Tibial artery (tissue), 4 donors: Measurements from ENCODE around the gene BROX.

ENCODE experiments used
- DNase-seq, 2 donors: peaks; one replicate each; pipeline ENCODE4 v3.0.0-alpha.2; 2019
- H3K27ac ChIP-seq, 2 donors: fragments of 200-600 bp; sonication (generic) in 1 of 2; 1 replicate in 1 of 2; 2 replicates in 1 of 2; pipeline ENCODE4 v1.5.1; 2018 to 2019; ENCODE audit warnings: mild to moderate bottlenecking in 1 of 2
- H3K27me3 ChIP-seq, 2 donors: fragments of 200-600 bp; sonication (generic) in 1 of 2; one replicate each; pipeline versions ENCODE4 v1.5.1 to v1.6.0; 2016 to 2019
- H3K36me3 ChIP-seq, 3 donors: fragments of 200-600 bp; sonication (generic) in 2 of 3; one replicate each; pipeline ENCODE4 v1.5.1; 2016 to 2019; ENCODE audit warnings: mild to moderate bottlenecking in 2 of 3
- H3K4me1 ChIP-seq, 4 donors: fragments of 200-600 bp; sonication (generic) in 2 of 4; 1 replicate in 3 of 4; 2 replicates in 1 of 4; pipeline ENCODE4 v1.5.1; 2016 to 2019
- H3K4me3 ChIP-seq, 2 donors: fragments of 200-600 bp; sonication (generic) in 1 of 2; 1 replicate in 1 of 2; 2 replicates in 1 of 2; pipeline ENCODE4 v1.5.1; 2018 to 2019; ENCODE audit warnings: mild to moderate bottlenecking in 2 of 2
- H3K9me3 ChIP-seq, 3 donors: fragments of 200-600 bp; sonication (generic) in 1 of 3; one replicate each; pipeline ENCODE4 v1.5.1; 2016 to 2019
- intact Hi-C: fragments of 100-400 bp; cut with DNase I; formaldehyde crosslinking; loops from one replicate; pipeline ENCODE4 v1.15.0; 2023; ENCODE audit warnings: low total_unique reads
- TF ChIP-seq, protein P1 (sequence below), 2 experiments: fragments of 200-600 bp in 1 of 2; fragments of 450-650 bp in 1 of 2; IDR thresholded peaks; one replicate each; pipeline ENCODE4 v1.5.1; 2017 to 2019; ENCODE audit warnings: antibody characterized with exemption in 2 of 2, mild to moderate bottlenecking in 1 of 2, moderate library complexity in 1 of 2

Gene BROX

DNA sequence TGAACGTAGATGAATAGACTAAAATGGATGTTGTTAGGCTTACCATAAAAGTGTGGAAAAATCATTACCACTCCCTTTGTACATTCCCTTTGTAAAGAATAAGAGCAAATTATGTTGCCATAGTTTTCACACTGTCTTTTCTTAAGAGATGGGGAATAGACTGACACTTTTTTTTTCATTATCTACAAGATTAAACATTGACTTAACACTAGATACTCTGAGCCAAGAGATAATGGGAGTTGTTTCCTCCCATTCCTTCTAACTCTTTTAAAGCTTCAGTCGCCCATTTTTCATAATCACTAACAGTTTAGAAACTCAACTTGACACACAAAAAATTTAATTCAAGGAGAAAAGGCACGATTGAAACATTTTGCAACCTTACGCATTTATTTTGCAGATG, 10.2 kb upstream of the BROX start:
- H3K4me1 ChIP-seq = peaks cover 0 to 4% (median 0%) of the 10 kb centered on the region in 4 donors
- H3K27me3 ChIP-seq = no peaks in the 10 kb centered on the region
- intact Hi-C loops = no loop called here
- no peak for DNase-seq
- H3K4me3 ChIP-seq = no peak overlapping the region
- peaks cover 0 to 36% (median 30%) of the 10 kb centered on the region in 3 donors for H3K36me3 ChIP-seq
- TF ChIP-seq, protein P1, sequence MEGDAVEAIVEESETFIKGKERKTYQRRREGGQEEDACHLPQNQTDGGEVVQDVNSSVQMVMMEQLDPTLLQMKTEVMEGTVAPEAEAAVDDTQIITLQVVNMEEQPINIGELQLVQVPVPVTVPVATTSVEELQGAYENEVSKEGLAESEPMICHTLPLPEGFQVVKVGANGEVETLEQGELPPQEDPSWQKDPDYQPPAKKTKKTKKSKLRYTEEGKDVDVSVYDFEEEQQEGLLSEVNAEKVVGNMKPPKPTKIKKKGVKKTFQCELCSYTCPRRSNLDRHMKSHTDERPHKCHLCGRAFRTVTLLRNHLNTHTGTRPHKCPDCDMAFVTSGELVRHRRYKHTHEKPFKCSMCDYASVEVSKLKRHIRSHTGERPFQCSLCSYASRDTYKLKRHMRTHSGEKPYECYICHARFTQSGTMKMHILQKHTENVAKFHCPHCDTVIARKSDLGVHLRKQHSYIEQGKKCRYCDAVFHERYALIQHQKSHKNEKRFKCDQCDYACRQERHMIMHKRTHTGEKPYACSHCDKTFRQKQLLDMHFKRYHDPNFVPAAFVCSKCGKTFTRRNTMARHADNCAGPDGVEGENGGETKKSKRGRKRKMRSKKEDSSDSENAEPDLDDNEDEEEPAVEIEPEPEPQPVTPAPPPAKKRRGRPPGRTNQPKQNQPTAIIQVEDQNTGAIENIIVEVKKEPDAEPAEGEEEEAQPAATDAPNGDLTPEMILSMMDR (IDR thresholded peaks at IDR 0.05) = no peak
- no peak overlapping the region for H3K27ac ChIP-seq
- H3K9me3 ChIP-seq = no peaks in the 10 kb centered on the region

- TF ChIP-seq, protein P1 (IDR thresholded peaks at IDR 0.05) = no peak
- peaks cover 0 to 5% (median 1%) of the 10 kb centered on the region in 4 donors for H3K4me1 ChIP-seq
- no peaks in the 10 kb centered on the region for H3K27me3 ChIP-seq
- H3K9me3 ChIP-seq = no peaks in the 10 kb centered on the region
- peaks cover 0 to 30% (median 28%) of the 10 kb centered on the region in 3 donors for H3K36me3 ChIP-seq
- no peak for DNase-seq
- intact Hi-C loops = no loop called here
- H3K27ac ChIP-seq = no peak overlapping the region
- H3K4me3 ChIP-seq = no peak overlapping the region
These were observed 8.1 kb upstream of the BROX start for GRCh38 chr1:222704260-222704659.

DNA sequence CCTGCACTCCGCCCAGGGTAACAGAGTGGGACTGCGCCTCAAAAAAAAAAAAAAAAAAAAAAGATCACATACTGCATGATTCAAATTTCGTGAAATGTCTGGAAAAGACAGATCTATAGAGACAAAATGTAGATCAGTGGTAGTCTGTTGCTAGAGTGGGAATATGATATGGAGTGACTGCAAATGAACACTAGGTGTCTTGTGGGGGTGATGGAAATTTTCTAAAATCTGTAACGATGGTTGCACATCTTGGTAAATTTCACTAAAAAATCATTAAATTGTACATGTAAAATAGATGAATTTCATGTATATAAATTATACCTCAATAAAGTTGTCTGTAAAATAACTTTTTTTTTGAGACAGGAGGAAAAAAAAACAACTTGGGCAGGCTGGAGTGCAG, 5.5 kb upstream of the BROX start:
- H3K27me3 ChIP-seq = no peaks in the 10 kb centered on the region
- intact Hi-C loops = no loop called here

DNA sequence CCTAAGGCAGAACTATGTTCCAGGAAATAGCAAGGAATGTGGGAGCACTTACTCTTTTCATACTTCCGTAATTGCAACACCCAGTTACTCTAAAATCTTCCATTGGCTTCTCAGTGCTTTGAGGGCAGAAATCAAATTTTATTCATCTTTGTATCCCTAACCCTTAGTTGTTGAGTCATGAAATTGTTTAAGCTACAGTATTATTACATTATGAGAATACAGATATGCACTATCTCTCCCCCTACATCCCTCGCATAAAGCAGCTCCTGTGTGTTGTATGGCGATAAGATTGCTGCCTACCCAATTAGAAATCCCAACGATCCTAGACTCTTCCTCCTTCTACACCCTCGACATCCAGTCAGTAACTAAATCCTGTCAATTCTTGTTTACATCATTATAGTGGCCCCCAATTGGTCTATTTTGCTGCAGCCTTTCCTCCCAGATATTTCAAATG, 2.6 kb upstream of the BROX start:
- no peak for DNase-seq
- intact Hi-C loops = loop anchor here (10.0 kb wide), 1 partner anchor 65 kb away; no protein-coding TSS in a partner anchor
- peaks cover 0 to 31% (median 20%) of the 10 kb centered on the region in 4 donors for H3K4me1 ChIP-seq
- H3K36me3 ChIP-seq = no peaks in the 10 kb centered on the region
- H3K4me3 ChIP-seq = no peak overlapping the region
- TF ChIP-seq, protein P1 (IDR thresholded peaks at IDR 0.05) = no peak
- H3K9me3 ChIP-seq = no peaks in the 10 kb centered on the region
- H3K27me3 ChIP-seq = no peaks in the 10 kb centered on the region
- H3K27ac ChIP-seq = no peak overlapping the region

More for the DNA sequence above, 5.5 kb upstream of the BROX start:
- TF ChIP-seq, protein P1 (IDR thresholded peaks at IDR 0.05) = no peak
- Histone ChIP-seq H3K36me3 (peaks cover 0 to 10% (median 9%) of the 10 kb centered on the region in 3 donors), H3K4me1 (peaks cover 0 to 24% (median 15%) of the 10 kb centered on the region in 4 donors), H3K27ac (no peak overlapping the region), H3K4me3 (no peak overlapping the region), H3K9me3 (no peaks in the 10 kb centered on the region)
- no peak for DNase-seq

GRCh38 chr1:222711319-222712252, 778 bp upstream of the BROX start:
- H3K4me1 ChIP-seq = peaks cover 0 to 35% (median 19%) of the 10 kb centered on the region in 4 donors
- DNase-seq = peak; percentile 65 to 76
- TF ChIP-seq, protein P1 (IDR thresholded peaks at IDR 0.05) = no peak
- no peaks in the 10 kb centered on the region for H3K27me3 ChIP-seq
- peak overlapping the region; percentile 67 to 74 for H3K4me3 ChIP-seq
- intact Hi-C loops = loop anchor here (10.0 kb wide), 1 partner anchor 67 kb away; no protein-coding TSS in a partner anchor
- peaks cover 11 to 16% (median 13%) of the 10 kb centered on the region in 3 donors for H3K36me3 ChIP-seq
- no peaks in the 10 kb centered on the region for H3K9me3 ChIP-seq
- peak overlapping the region; percentile 95 for H3K27ac ChIP-seq
